ENCODE results near the gene ELMO3.
A peak's percentile ranks its signal among the peaks of the same experiment; 100 is the strongest.

The ELMO3 gene

GRCh38 chr16:67177743-67178699, 20.9 kb upstream of the ELMO3 start:
- no peak for DNase-seq (ENCODE audit: insufficient read length, low spot score)
- TF ChIP-seq CTCF (IDR thresholded peaks at IDR 0.05; ENCODE audit: insufficient read depth, missing control alignments), result no peak
- FAIRE-seq, result no peak

GRCh38 chr16:67179421-67180080, 19.4 kb upstream of the ELMO3 start:
- no peak for FAIRE-seq

GRCh38 chr16:67180166-67180565, 18.8 kb upstream of the ELMO3 start:
- TF ChIP-seq CTCF (IDR thresholded peaks at IDR 0.05; ENCODE audit: insufficient read depth, missing control alignments), result no peak
- DNase-seq (ENCODE audit: insufficient read length, low spot score), result no peak
- no peak for FAIRE-seq

More at GRCh38 chr16:67179421-67180080, 19.4 kb upstream of the ELMO3 start:
- DNase-seq (ENCODE audit: insufficient read length, low spot score), result no peak
- peak; percentile 18 for TF ChIP-seq CTCF (IDR thresholded peaks at IDR 0.05; ENCODE audit: insufficient read depth, missing control alignments)

- TF ChIP-seq CTCF (IDR thresholded peaks at IDR 0.05; ENCODE audit: insufficient read depth, missing control alignments), result no peak
- FAIRE-seq (no peak), DNase-seq (ENCODE audit: insufficient read length, low spot score) (no peak)
Observed at GRCh38 chr16:67181346-67181745, 17.6 kb upstream of the ELMO3 start.

GRCh38 chr16:67182288-67182687, 16.6 kb upstream of the ELMO3 start:
- no peak for TF ChIP-seq CTCF (IDR thresholded peaks at IDR 0.05; ENCODE audit: insufficient read depth, missing control alignments)
- FAIRE-seq (no peak), DNase-seq (ENCODE audit: insufficient read length, low spot score) (no peak)

- no peak for FAIRE-seq
- no peak for TF ChIP-seq CTCF (IDR thresholded peaks at IDR 0.05; ENCODE audit: insufficient read depth, missing control alignments)
Observed at GRCh38 chr16:67183284-67183626, 15.7 kb upstream of the ELMO3 start.

More at GRCh38 chr16:67183284-67183626, 15.7 kb upstream of the ELMO3 start:
- DNase-seq (ENCODE audit: insufficient read length, low spot score), result no peak
